Stimulated activated CD4-positive, alpha-beta T cell treated with anti-CD3 and anti-CD28 coated beads, Interleukin-2, amount 100 ng/mL, for 4 hours (primary cell): ENCODE measurements around the gene R3HDM2.

Experiments
- DNase-seq: peaks from one replicate; pipeline ENCODE4 v3.0.0-alpha.2; 2020; ENCODE audit warnings: low read depth

The R3HDM2 gene

DNA sequence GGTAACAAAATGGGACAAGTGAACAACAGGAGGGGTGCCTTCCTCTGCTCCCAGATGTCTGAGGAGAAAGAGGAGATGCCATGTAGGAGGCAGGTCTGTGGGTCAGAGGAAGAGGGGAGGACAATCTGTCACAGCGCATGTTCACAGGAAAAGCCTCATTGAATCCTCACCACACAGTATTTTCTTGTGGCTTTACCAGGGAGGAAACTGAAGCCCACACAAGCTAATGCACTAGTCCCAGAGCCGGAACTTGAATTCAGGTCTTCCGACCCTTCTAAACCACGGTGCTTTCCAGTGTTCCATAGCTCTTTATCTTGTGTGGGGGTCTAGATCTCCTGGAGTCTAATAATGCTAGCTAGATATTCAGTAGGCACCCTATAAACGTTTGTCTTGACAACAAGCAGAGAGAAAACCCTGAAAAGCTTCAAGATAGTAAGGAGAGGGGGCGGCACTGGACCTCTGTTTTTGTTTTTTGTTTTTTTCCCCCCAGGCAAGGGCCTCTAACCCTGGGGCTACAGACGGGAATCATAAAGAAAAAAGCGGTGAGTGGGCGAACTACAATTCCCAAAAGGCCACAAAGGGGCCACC, 201.7 kb downstream of the R3HDM2 start:
- DNase-seq = no peak

DNA sequence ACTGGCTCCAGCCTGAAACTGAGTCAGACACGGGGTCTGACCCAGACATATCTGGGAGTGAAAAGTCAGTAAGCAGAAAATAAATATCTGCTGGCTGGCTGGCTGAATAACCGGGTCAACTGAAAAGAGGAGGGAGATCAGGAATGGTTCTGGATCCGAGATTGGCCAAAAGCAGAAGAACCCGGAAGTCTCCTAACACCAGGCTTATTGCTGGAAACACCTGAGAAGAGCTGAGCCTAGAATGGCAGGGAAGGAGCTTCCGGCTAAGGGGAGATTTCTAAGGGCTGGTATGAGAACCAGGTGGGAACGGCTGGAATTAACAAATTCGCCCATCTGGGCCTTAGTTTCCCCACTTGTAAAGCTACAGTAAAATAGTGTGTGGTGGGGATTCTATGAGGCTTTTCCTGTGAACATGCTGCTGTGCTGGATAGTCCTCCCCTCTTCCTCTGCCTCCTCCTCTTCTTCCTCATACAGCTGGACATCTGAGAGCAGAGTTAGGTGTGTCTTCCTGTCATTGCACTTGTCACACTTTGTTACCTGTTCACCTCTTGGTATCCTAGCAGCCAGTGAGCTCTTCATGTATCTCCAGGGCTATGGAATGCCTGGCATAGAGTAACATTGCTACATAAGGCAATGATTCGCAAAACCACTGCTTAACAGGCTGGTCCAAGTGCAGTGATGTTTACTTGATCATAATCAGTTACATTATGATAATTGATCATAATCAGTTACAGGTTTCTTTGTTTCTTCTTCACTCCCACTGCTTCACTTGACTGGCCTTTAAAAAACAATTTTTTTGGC, 203.3 kb downstream of the R3HDM2 start:
- no peak for DNase-seq

GRCh38 chr12:57226588-57227314, 204.1 kb downstream of the R3HDM2 start:
- no peak for DNase-seq

DNA sequence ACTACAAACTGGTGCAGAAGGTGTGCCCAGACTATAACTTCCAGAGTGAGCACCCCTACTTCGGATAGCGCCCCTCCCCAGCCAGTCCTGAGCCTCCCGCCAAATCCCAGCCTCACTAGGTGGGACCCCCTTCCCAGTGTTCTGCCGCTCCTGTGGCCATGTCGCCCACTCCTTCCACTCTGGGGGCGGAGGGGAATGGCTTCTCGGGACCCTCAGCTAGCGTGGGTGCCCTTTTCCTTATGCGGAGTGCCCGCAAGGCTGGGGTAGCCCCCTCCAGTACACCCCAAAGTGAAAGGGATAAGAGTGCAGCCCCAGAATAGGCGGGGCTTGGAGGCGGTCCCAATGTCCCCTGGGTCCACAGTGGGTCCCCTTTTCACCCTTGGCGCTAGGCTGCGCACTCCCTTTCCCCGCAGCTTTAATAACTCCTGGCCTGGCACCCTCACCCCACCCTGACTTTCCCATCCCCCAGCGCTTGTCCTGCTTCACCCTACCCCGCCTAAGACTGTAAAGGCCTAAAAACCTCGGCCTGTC, 205.1 kb downstream of the R3HDM2 start:
- no peak for DNase-seq

DNA sequence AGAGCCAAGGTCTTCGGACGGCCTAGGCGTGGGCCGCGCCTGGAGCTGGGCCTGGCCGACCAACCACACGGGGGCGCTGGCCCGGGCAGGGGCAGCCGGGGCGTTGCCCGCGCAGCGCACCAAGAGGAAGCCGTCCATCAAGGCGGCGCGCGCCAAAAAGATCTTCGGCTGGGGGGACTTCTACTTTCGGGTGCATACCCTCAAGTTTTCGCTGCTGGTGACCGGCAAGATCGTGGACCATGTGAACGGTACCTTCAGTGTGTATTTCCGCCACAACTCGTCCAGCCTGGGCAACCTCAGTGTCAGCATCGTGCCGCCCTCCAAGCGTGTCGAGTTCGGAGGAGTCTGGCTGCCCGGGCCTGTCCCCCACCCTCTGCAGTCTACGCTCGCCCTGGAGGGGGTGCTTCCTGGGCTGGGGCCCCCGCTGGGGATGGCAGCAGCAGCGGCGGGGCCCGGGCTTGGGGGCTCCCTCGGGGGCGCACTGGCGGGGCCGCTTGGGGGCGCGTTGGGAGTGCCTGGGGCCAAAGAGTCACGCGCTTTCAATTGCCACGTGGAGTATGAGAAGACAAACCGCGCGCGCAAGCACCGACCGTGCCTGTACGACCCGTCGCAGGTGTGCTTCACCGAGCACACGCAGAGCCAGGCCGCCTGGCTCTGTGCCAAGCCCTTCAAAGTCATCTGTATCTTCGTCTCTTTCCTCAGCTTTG, 205.7 kb downstream of the R3HDM2 start:
- DNase-seq = peak; percentile 53

GRCh38 chr12:57224278-57224972, 206.4 kb downstream of the R3HDM2 start:
- DNase-seq = no peak

- DNase-seq = no peak
These were observed 207.4 kb downstream of the R3HDM2 start for GRCh38 chr12:57223191-57224165.

DNA sequence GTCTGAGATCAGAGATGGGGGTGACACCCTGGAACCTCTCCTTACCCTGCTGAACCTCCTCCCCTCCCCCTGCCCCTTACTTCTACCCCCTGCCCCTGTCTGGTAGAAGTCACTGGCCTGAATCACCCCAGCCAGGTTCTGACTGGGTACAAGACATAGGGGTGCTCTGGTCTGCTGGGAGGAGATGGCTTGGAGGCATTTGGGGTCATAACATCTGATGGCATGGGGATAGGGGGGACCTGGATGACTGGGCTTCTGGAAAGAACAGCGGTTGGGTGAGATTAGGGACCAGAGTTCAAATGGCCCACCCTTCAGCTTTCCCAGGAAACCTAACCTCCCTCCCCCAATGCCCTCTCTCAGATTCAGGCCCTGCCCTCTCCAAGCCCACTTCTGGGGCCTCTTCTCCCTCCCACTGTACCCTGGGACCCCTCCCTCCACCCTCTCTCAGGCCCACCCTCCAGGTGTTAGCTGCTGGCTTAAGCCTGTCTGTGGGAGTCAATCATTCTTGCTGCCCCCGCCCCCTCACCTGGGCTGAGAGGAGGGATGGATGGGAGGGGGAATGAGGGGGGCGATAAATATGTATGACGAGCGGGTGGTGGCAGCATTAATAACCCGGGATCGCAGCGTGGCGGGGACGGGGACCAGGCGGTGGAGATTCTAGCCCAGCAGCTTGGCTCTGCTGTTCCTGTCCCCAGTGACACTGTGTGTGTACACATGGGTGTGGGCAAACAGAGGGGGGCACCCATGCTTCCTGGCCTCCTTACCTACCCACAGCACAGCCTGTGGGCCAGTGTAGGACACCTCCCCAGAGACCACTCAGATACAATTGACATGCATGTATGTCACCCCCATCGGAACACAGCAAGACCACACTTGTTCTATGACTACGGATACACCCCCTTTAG, 208.3 kb downstream of the R3HDM2 start:
- no peak for DNase-seq

DNA sequence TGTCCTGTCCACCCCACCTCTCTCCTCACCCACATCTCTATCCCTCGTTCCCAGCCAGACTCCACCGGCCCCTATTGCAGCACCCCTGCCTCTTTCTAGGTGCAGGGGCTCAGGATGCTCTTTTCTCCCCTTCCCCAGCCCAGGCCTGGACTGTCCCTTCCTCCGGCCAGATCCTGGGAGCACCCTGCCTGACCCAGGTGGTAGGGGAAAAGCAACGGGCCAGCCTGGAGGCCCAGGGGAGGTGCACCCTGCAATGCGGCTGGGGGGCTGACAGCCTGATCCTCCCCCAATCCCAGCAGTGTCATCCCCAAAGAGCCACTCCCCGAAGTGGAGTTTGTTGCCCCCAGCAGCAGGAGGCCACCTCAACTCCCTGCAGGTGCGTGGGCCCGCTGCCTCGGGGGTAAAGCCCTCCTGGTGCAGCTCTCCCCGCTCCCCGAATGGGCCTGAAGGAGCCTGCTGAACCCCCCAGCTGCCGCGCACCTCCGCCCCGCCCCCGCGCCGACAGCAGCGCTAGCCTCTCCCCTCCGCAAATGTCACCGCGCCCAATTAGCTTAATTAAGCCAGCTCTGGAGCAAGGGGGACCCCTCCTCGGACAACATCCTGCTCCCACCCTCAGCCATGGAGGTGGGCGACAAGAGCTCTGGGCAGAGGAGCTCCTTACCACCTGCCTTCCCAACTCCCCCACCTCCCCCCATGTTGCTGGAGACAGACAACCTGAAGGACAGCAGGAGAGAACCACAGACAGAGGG, 209.5 kb downstream of the R3HDM2 start:
- DNase-seq = no peak

DNA sequence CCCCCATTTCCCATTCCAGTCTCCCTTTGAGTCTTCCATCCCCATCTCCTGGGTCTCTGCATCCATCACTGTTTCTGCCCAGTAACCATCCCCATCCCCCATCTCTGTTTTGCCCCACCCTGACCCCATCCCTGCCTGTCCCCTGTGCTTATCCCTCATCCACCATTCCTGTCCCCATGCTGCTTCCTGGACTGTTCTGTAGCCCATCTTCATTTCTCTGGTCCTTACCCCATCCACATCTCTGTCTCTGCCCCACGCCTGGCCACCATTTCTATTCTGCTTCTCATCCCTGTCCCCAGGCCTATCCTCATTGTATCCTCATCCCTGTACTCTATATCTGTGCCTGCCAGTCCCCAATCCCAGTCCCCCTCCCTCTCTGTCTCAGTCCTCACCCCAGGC, 210.1 kb downstream of the R3HDM2 start:
- no peak for DNase-seq

DNA sequence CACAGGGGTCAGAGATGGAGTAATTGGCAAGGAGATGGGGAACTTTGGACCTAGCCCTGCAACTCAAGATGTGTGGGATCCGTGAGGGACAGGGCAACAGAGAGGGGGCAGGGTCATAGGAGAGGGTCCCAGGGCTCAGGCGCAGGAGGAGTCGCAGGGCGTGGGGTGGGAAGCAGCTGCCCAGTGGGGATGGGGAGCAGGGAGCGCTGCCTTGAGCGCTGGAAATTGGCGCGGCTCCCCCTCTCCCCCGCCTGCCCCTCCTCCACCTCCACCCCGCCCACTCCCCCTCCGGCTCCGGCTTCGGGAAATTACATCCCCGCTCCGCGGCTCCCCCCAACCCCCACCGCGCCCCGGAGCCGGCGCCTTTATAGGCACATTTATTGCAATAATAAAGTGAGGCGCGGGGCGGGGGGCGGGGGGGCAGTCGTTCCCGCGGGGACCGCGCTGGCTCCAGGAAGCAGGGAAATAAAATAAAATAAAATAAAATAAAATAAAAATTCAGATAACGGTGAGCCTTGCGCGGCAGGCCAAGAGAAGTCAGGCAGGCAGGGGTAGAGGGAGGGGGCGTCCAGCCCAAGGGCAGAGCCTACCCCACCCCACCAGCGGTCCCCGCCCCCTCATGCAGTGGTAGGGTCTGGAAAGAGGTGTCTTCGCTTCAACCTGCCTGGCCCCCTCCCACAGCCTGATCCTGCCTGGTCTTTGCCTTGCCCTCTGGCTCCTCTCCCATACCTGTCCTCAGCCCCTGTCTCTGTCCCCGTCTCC, 210.7 kb downstream of the R3HDM2 start:
- DNase-seq = no peak

GRCh38 chr12:57219205-57219992, 211.4 kb downstream of the R3HDM2 start:
- no peak for DNase-seq

DNA sequence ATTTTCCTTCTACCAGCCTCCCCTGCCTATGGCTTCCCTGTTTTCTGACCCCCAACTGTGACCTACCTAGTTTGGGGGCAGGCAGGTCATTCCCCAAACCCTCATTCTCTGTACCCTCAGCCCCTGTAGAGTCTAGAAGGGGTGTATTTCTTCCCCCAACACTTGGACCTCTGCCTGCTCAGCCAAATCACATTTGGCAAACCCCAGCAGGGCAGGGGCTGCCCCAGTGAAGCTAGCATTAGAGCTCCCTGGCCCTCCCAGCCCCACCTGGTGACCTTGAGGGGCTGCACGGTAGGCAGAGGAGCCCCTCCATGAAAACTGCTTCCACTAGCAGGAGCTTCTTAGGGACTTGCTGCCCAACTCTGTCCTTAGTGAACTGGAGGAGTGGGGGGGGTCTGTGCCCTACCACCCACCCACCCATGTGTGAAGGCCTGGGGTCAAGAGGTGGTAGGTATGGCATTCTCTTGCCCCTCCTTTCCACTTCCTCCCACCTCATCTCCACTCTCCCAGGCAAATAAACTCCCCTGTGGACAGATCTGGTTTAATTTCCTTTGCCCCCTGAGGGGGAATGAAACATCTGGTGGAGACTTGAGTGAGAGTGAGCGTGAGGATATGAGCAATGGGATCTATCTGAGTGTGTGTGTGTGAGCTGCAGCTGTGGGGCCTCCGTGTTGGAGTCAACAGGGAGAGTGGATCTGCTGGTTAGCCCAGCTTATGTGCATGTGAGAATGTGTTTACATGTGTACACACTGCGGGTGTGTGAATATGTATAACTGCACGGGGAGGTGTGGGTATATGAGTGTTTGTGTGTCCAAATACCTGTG, 212.6 kb downstream of the R3HDM2 start:
- no peak for DNase-seq

DNA sequence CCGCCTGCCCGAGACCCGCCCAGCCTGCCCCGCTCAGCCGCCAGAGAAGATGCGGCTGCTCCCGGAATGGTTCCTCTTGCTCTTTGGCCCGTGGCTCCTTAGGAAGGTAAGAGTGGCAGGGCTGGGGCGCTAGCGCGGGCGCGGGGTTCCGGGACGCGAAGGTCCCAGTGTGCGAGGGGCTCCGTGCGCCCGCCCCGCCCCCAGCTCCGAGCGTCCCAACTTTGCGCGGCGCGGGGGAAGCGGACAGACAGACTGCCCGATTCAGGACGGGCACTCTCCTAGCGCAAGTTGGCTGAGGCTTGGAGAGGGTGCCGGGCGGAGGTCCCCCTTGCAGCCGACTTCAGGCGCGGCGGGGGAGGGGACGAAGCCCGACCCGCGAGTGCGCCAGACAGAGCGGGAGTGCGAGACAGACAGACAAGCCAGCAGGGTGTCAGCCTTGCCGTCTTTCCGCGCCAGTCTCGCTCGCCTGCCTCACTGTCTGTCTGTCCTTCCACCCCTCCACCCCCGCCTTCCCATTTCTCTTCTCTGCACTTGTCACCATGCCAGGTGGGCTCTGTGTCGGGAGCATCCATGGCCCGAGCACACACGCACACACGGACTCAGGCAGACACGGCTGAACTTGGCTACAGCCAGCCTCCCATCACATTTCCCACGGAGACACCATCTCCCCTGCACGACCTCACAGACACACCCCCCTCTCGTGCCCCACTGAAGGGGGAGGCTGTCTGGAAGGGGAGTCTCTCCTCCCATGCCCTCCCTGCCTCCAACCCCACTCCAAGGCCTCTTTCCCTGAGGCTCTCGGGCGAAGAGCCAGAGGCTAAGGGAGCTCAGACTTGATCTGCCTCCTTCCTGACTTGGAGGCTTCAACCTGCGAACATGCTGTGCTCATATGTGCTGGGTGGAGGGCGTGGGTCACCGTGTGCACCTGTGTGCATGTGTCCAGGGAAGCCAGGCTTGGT, 213.6 kb downstream of the R3HDM2 start:
- no peak for DNase-seq
